Measurements from ENCODE around the gene ZFPL1.

DNA sequence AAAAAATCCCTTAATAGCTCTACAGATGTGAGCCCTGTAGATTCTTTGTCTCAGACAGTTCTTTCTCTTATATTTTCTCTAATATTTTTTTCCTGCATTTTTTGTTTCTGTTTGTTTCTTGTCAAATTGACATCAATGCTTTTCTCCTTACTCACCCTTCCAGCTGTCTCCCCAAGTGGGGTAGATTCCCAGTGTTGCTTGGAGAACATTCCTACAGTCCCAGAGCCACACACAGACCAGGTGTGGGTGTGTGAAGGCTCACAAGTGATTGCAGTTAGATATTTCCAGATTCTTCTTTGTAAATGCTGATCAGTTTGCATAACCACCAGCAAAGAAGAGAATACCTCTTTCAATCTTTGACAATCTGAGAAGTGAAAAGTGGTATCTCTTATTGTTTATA lies 19.5 kb downstream of the ZFPL1 start:
- TF ChIP-seq, protein P1, sequence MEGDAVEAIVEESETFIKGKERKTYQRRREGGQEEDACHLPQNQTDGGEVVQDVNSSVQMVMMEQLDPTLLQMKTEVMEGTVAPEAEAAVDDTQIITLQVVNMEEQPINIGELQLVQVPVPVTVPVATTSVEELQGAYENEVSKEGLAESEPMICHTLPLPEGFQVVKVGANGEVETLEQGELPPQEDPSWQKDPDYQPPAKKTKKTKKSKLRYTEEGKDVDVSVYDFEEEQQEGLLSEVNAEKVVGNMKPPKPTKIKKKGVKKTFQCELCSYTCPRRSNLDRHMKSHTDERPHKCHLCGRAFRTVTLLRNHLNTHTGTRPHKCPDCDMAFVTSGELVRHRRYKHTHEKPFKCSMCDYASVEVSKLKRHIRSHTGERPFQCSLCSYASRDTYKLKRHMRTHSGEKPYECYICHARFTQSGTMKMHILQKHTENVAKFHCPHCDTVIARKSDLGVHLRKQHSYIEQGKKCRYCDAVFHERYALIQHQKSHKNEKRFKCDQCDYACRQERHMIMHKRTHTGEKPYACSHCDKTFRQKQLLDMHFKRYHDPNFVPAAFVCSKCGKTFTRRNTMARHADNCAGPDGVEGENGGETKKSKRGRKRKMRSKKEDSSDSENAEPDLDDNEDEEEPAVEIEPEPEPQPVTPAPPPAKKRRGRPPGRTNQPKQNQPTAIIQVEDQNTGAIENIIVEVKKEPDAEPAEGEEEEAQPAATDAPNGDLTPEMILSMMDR (IDR thresholded peaks at IDR 0.05): no peak
- TF ChIP-seq POLR2AphosphoS5 (IDR thresholded peaks at IDR 0.05) (no peak), POLR2A (IDR thresholded peaks at IDR 0.05; ENCODE audit: low read depth) (no peak)

All from esophagus muscularis mucosa (tissue), 3 donors.